CD4-positive, alpha-beta T cell treated with Interleukin-10 for 1 hour (primary cell): ENCODE results near the gene FBN2.
"Not testable (repeated sequence)": the region's sequence is repeated elsewhere in the genome, so short reads cannot be mapped to it uniquely, and the experiment has no call there.

Experiments
- DNase-seq: peaks from one replicate; pipeline ENCODE4 v3.0.0-alpha.2; 2020

FBN2 gene

GRCh38 chr5:128412145-128412930 lies 125.7 kb downstream of the FBN2 start:
- no peak for DNase-seq

GRCh38 chr5:128409166-128409800 lies 128.8 kb downstream of the FBN2 start:
- DNase-seq, result no peak

GRCh38 chr5:128408622-128409021 lies 129.4 kb downstream of the FBN2 start:
- no peak for DNase-seq

- DNase-seq, result no peak
Measured at GRCh38 chr5:128407944-128408343, 130.1 kb downstream of the FBN2 start.

GRCh38 chr5:128406803-128407202 lies 131.2 kb downstream of the FBN2 start:
- no peak for DNase-seq

- DNase-seq, result no peak
Measured at GRCh38 chr5:128405159-128405558, 132.9 kb downstream of the FBN2 start.

- DNase-seq, result no peak
Measured at GRCh38 chr5:128403333-128403732, 134.7 kb downstream of the FBN2 start.

- no peak for DNase-seq
Measured at GRCh38 chr5:128402506-128402905, 135.5 kb downstream of the FBN2 start.

- DNase-seq, result not testable (repeated sequence)
Measured at GRCh38 chr5:128400766-128401165, 137.3 kb downstream of the FBN2 start.

GRCh38 chr5:128399111-128399510 lies 138.9 kb downstream of the FBN2 start:
- DNase-seq, result no peak

- no peak for DNase-seq
Measured at GRCh38 chr5:128397876-128398275, 140.2 kb downstream of the FBN2 start.

GRCh38 chr5:128395073-128395472 lies 143.0 kb downstream of the FBN2 start:
- no peak for DNase-seq

GRCh38 chr5:128384068-128384467 lies 154.0 kb downstream of the FBN2 start:
- no peak for DNase-seq

GRCh38 chr5:128380337-128380736 lies 157.7 kb downstream of the FBN2 start:
- no peak for DNase-seq

GRCh38 chr5:128378632-128379031 lies 159.4 kb downstream of the FBN2 start:
- no peak for DNase-seq

- DNase-seq, result no peak
Measured at GRCh38 chr5:128378196-128378595, 159.8 kb downstream of the FBN2 start.

GRCh38 chr5:128376577-128376976 lies 161.5 kb downstream of the FBN2 start:
- no peak for DNase-seq

- DNase-seq, result no peak
Measured at GRCh38 chr5:128366147-128366546, 171.9 kb downstream of the FBN2 start.

- DNase-seq, result no peak
Measured at GRCh38 chr5:128362370-128362769, 175.7 kb downstream of the FBN2 start.

GRCh38 chr5:128358826-128359225 lies 179.2 kb downstream of the FBN2 start:
- DNase-seq, result no peak

- DNase-seq, result no peak
Measured at GRCh38 chr5:128357226-128357625, 180.8 kb downstream of the FBN2 start.

- DNase-seq, result no peak
Measured at GRCh38 chr5:128355961-128356360, 182.1 kb downstream of the FBN2 start.

GRCh38 chr5:128353441-128354107 lies 184.5 kb downstream of the FBN2 start:
- DNase-seq, result no peak

- no peak for DNase-seq
Measured at GRCh38 chr5:128350705-128351104, 187.3 kb downstream of the FBN2 start.
